ENCODE results near the gene ADCY6.
A peak's percentile ranks its signal among the peaks of the same experiment; 100 is the strongest.

ADCY6 gene

DNA sequence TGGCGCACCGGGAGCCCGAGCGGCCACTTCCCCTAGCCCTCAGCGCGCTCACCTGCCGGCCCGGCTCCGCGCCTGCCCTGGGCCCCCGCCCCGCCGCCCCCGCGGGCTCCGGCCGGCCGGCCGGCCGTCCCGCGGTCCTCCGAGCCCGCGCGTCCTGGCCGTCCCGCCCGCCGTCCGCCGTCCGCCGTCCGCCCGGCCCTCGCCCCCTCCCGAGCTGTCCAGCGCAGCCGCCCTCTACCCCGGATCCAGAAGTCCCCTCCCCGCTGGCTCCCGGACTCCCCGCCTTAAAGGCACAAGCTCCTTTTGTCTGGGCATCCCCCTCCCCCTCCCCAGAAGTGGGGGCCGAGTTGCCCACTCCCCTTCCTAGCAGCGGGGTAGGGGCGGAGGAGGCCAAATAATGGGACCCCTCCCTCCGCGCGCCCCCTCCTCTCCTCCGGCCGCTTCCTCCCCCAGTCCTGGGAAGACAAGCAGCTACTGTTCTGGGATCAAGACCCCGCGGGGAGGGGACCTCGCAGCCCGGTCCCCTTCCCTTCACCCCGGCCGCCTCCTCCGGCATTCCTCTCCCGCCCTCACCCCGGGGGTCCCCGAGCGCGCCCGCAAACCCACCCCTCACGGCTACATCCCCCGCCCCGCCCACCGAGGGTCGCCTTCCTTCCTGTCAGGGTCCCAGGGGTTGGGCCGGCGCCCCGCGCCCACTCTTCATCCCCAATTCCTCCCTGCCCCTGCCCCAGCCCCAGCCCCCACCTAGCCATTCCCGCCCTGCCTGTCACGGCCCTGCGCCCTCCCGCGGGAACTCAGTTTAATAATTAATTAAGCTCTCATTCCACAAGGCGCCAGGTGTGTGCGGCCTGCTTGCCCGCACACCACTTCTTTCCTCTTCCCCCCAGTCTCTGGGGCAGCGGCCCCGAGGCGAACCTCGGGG, at the start of gene ADCY6:
Gene ADCY6, minus strand, starts transcription at position 236 of the 922 bp plus-strand sequence. CDS start 5,655 bp downstream, outside the sequence.
- no peaks in the 10 kb centered on the region for H3K27me3 ChIP-seq (ENCODE audit: control insufficient read depth in 5 of 5, insufficient read depth in 4 of 5, low read length in 5 of 5)
- H3K4me3 ChIP-seq (ENCODE audit: low read depth in 1 of 5, low read length in 5 of 5), result peak within 1 kb of the TSS; percentile 76 to 93 (median 85)
- H3K9ac ChIP-seq (ENCODE audit: low read length in 5 of 5), result peak within 1 kb of the TSS; percentile 77 to 98 (median 89)
- H3K9me3 ChIP-seq (ENCODE audit: control insufficient read depth in 5 of 5, low read length in 5 of 5), result no peaks in the 10 kb centered on the region
- peak within 1 kb of the TSS; percentile 78 for H3K27ac ChIP-seq (ENCODE audit: low read depth, low read length)
- H3K4me1 ChIP-seq (ENCODE audit: control insufficient read depth in 5 of 5, insufficient read depth in 5 of 5, low read length in 5 of 5), result peaks cover 5 to 41% (median 36%) of the 10 kb centered on the region in 5 donors
- no peaks in the 10 kb centered on the region for H3K36me3 ChIP-seq (ENCODE audit: control insufficient read depth in 5 of 5, insufficient read depth in 5 of 5, low read length in 5 of 5)

GRCh38 chr12:48838048-48838447, 49.2 kb upstream of the ADCY6 start:
- H3K27ac ChIP-seq (ENCODE audit: low read depth, low read length), result no peak overlapping the region
- no peaks in the 10 kb centered on the region for H3K4me1 ChIP-seq (ENCODE audit: control insufficient read depth in 5 of 5, insufficient read depth in 5 of 5, low read length in 5 of 5)
- no peak overlapping the region for H3K9ac ChIP-seq (ENCODE audit: low read length in 5 of 5)
- no peaks in the 10 kb centered on the region for H3K9me3 ChIP-seq (ENCODE audit: control insufficient read depth in 5 of 5, low read length in 5 of 5)
- H3K36me3 ChIP-seq (ENCODE audit: control insufficient read depth in 5 of 5, insufficient read depth in 5 of 5, low read length in 5 of 5), result peaks cover 24 to 80% (median 69%) of the 10 kb centered on the region in 5 donors
- H3K27me3 ChIP-seq (ENCODE audit: control insufficient read depth in 5 of 5, insufficient read depth in 4 of 5, low read length in 5 of 5), result no peaks in the 10 kb centered on the region
- H3K4me3 ChIP-seq (ENCODE audit: low read depth in 1 of 5, low read length in 5 of 5), result no peak overlapping the region

DNA sequence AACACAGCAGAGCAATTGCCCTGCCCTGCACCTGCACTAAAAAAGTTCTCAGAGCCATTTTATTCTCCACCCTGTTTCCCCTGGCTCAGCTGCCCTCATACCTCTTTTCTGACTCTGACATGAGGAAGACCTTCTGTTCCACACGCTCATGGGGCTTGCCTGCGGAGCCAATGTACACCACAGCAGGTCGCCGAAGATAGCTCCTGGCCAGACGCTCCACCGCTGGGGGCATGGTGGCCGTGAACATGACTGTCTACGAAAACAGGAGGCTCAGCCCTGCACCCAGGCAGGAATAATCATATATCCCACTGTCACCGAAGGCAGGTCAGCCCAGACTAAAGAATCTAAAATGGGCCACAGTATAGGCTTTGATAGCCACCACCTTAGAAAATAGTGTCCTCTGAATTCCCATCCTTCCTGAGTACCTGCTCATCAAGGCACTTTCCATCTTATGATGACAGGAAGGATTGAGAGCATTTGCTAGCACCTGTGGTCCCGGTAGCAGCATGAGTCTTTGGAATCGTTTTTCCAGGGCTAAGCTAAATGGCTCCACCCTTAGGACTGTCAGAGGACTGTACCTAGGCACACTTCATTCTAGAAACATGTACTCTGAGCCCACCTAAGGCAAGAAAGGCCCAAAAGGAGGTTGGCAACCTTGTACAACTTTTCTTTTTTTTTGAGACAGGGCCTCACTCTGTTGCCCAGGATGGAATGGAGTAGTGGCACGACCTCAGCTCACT, 43.6 kb upstream of the ADCY6 start:
- peaks cover 14 to 97% (median 94%) of the 10 kb centered on the region in 5 donors for H3K36me3 ChIP-seq (ENCODE audit: control insufficient read depth in 5 of 5, insufficient read depth in 5 of 5, low read length in 5 of 5)
- no peaks in the 10 kb centered on the region for H3K9me3 ChIP-seq (ENCODE audit: control insufficient read depth in 5 of 5, low read length in 5 of 5)
- no peak overlapping the region for H3K9ac ChIP-seq (ENCODE audit: low read length in 5 of 5)
- H3K4me1 ChIP-seq (ENCODE audit: control insufficient read depth in 5 of 5, insufficient read depth in 5 of 5, low read length in 5 of 5), result peaks cover 0 to 6% (median 0%) of the 10 kb centered on the region in 5 donors
- no peaks in the 10 kb centered on the region for H3K27me3 ChIP-seq (ENCODE audit: control insufficient read depth in 5 of 5, insufficient read depth in 4 of 5, low read length in 5 of 5)
- H3K27ac ChIP-seq (ENCODE audit: low read depth, low read length), result no peak overlapping the region
- no peak overlapping the region for H3K4me3 ChIP-seq (ENCODE audit: low read depth in 1 of 5, low read length in 5 of 5)

GRCh38 chr12:48831257-48831656, 42.4 kb upstream of the ADCY6 start:
- no peak overlapping the region for H3K4me3 ChIP-seq (ENCODE audit: low read depth in 1 of 5, low read length in 5 of 5)
- H3K9ac ChIP-seq (ENCODE audit: low read length in 5 of 5), result no peak overlapping the region
- H3K4me1 ChIP-seq (ENCODE audit: control insufficient read depth in 5 of 5, insufficient read depth in 5 of 5, low read length in 5 of 5), result peaks cover 0 to 6% (median 0%) of the 10 kb centered on the region in 5 donors
- no peak overlapping the region for H3K27ac ChIP-seq (ENCODE audit: low read depth, low read length)
- peaks cover 11 to 97% (median 93%) of the 10 kb centered on the region in 5 donors for H3K36me3 ChIP-seq (ENCODE audit: control insufficient read depth in 5 of 5, insufficient read depth in 5 of 5, low read length in 5 of 5)
- H3K27me3 ChIP-seq (ENCODE audit: control insufficient read depth in 5 of 5, insufficient read depth in 4 of 5, low read length in 5 of 5), result no peaks in the 10 kb centered on the region
- no peaks in the 10 kb centered on the region for H3K9me3 ChIP-seq (ENCODE audit: control insufficient read depth in 5 of 5, low read length in 5 of 5)

DNA sequence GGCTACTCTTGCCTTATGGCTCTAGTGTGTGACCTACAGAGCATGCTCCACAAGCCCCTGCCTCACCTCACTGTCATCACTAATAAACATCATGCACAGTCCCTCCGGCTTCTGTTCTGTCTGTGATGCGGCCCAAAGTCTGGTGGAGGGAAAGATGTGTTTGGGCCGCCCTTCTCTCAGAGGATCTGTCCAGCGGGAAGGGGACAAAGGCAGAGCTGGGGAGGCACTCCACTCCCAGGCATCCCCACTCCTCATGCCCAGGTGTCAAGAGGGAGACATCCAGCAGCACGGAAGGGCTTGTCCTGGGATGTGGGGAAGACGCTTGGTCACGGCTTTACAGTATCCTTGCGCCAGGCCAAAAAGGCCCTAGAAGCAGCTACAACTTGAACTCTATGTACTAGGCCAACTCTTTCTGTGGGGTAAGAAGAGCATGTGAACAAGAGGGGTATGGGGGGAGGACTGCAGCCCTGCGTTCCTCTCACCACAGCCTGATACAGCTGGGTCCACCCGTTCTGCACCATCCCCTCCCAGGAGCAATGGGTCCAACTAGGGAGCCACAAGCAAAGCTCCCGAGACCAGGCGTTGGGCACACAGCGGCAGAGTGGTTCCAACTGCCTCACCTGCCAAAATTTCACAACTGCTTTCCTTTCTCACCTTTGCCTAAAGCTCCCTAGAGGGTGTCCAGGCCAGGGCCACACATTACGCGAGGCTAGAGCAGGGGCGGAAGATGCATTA, 40.1 kb upstream of the ADCY6 start:
- H3K4me1 ChIP-seq (ENCODE audit: control insufficient read depth in 5 of 5, insufficient read depth in 5 of 5, low read length in 5 of 5), result peaks cover 0 to 6% (median 0%) of the 10 kb centered on the region in 5 donors
- no peaks in the 10 kb centered on the region for H3K9me3 ChIP-seq (ENCODE audit: control insufficient read depth in 5 of 5, low read length in 5 of 5)
- no peak overlapping the region for H3K27ac ChIP-seq (ENCODE audit: low read depth, low read length)
- no peak overlapping the region for H3K4me3 ChIP-seq (ENCODE audit: low read depth in 1 of 5, low read length in 5 of 5)
- peaks cover 9 to 96% (median 84%) of the 10 kb centered on the region in 5 donors for H3K36me3 ChIP-seq (ENCODE audit: control insufficient read depth in 5 of 5, insufficient read depth in 5 of 5, low read length in 5 of 5)
- no peaks in the 10 kb centered on the region for H3K27me3 ChIP-seq (ENCODE audit: control insufficient read depth in 5 of 5, insufficient read depth in 4 of 5, low read length in 5 of 5)
- no peak overlapping the region for H3K9ac ChIP-seq (ENCODE audit: low read length in 5 of 5)

- Histone ChIP-seq H3K27me3 (ENCODE audit: control insufficient read depth in 5 of 5, insufficient read depth in 4 of 5, low read length in 5 of 5) (no peaks in the 10 kb centered on the region), H3K9me3 (ENCODE audit: control insufficient read depth in 5 of 5, low read length in 5 of 5) (no peaks in the 10 kb centered on the region), H3K4me1 (ENCODE audit: control insufficient read depth in 5 of 5, insufficient read depth in 5 of 5, low read length in 5 of 5) (peaks cover 0 to 6% (median 0%) of the 10 kb centered on the region in 5 donors), H3K9ac (ENCODE audit: low read length in 5 of 5) (no peak overlapping the region), H3K4me3 (ENCODE audit: low read depth in 1 of 5, low read length in 5 of 5) (no peak overlapping the region), H3K36me3 (ENCODE audit: control insufficient read depth in 5 of 5, insufficient read depth in 5 of 5, low read length in 5 of 5) (peaks cover 2 to 95% (median 82%) of the 10 kb centered on the region in 5 donors), H3K27ac (ENCODE audit: low read depth, low read length) (no peak overlapping the region)
These were observed 39.4 kb upstream of the ADCY6 start for GRCh38 chr12:48828293-48828692.

- Histone ChIP-seq H3K9me3 (ENCODE audit: control insufficient read depth in 5 of 5, low read length in 5 of 5) (no peaks in the 10 kb centered on the region), H3K4me1 (ENCODE audit: control insufficient read depth in 5 of 5, insufficient read depth in 5 of 5, low read length in 5 of 5) (peaks cover 0 to 6% (median 0%) of the 10 kb centered on the region in 5 donors), H3K36me3 (ENCODE audit: control insufficient read depth in 5 of 5, insufficient read depth in 5 of 5, low read length in 5 of 5) (peaks cover 2 to 88% (median 77%) of the 10 kb centered on the region in 5 donors), H3K27ac (ENCODE audit: low read depth, low read length) (no peak overlapping the region), H3K27me3 (ENCODE audit: control insufficient read depth in 5 of 5, insufficient read depth in 4 of 5, low read length in 5 of 5) (no peaks in the 10 kb centered on the region), H3K9ac (ENCODE audit: low read length in 5 of 5) (no peak overlapping the region), H3K4me3 (ENCODE audit: low read depth in 1 of 5, low read length in 5 of 5) (no peak overlapping the region)
These were observed 38.7 kb upstream of the ADCY6 start for GRCh38 chr12:48827513-48828096.

GRCh38 chr12:48827026-48827425, 38.1 kb upstream of the ADCY6 start:
- H3K27me3 ChIP-seq (ENCODE audit: control insufficient read depth in 5 of 5, insufficient read depth in 4 of 5, low read length in 5 of 5), result no peaks in the 10 kb centered on the region
- no peaks in the 10 kb centered on the region for H3K9me3 ChIP-seq (ENCODE audit: control insufficient read depth in 5 of 5, low read length in 5 of 5)
- H3K36me3 ChIP-seq (ENCODE audit: control insufficient read depth in 5 of 5, insufficient read depth in 5 of 5, low read length in 5 of 5), result peaks cover 2 to 83% (median 71%) of the 10 kb centered on the region in 5 donors
- no peak overlapping the region for H3K4me3 ChIP-seq (ENCODE audit: low read depth in 1 of 5, low read length in 5 of 5)
- H3K4me1 ChIP-seq (ENCODE audit: control insufficient read depth in 5 of 5, insufficient read depth in 5 of 5, low read length in 5 of 5), result peaks cover 0 to 6% (median 0%) of the 10 kb centered on the region in 5 donors
- H3K9ac ChIP-seq (ENCODE audit: low read length in 5 of 5), result no peak overlapping the region
- H3K27ac ChIP-seq (ENCODE audit: low read depth, low read length), result no peak overlapping the region

GRCh38 chr12:48826209-48826855, 37.4 kb upstream of the ADCY6 start:
- H3K27me3 ChIP-seq (ENCODE audit: control insufficient read depth in 5 of 5, insufficient read depth in 4 of 5, low read length in 5 of 5), result no peaks in the 10 kb centered on the region
- no peak overlapping the region for H3K27ac ChIP-seq (ENCODE audit: low read depth, low read length)
- no peak overlapping the region for H3K9ac ChIP-seq (ENCODE audit: low read length in 5 of 5)
- no peaks in the 10 kb centered on the region for H3K9me3 ChIP-seq (ENCODE audit: control insufficient read depth in 5 of 5, low read length in 5 of 5)
- peaks cover 0 to 6% (median 0%) of the 10 kb centered on the region in 5 donors for H3K4me1 ChIP-seq (ENCODE audit: control insufficient read depth in 5 of 5, insufficient read depth in 5 of 5, low read length in 5 of 5)
- no peak overlapping the region for H3K4me3 ChIP-seq (ENCODE audit: low read depth in 1 of 5, low read length in 5 of 5)
- peaks cover 2 to 76% (median 64%) of the 10 kb centered on the region in 5 donors for H3K36me3 ChIP-seq (ENCODE audit: control insufficient read depth in 5 of 5, insufficient read depth in 5 of 5, low read length in 5 of 5)
